Measurements from ENCODE around the gene SBNO2.
"Not testable (repeated sequence)": the region's sequence is repeated elsewhere in the genome, so short reads cannot be mapped to it uniquely, and the experiment has no call there.

GRCh38 chr19:1208830-1209229 is 34.8 kb upstream of the SBNO2 start:
- TF ChIP-seq, protein P1, sequence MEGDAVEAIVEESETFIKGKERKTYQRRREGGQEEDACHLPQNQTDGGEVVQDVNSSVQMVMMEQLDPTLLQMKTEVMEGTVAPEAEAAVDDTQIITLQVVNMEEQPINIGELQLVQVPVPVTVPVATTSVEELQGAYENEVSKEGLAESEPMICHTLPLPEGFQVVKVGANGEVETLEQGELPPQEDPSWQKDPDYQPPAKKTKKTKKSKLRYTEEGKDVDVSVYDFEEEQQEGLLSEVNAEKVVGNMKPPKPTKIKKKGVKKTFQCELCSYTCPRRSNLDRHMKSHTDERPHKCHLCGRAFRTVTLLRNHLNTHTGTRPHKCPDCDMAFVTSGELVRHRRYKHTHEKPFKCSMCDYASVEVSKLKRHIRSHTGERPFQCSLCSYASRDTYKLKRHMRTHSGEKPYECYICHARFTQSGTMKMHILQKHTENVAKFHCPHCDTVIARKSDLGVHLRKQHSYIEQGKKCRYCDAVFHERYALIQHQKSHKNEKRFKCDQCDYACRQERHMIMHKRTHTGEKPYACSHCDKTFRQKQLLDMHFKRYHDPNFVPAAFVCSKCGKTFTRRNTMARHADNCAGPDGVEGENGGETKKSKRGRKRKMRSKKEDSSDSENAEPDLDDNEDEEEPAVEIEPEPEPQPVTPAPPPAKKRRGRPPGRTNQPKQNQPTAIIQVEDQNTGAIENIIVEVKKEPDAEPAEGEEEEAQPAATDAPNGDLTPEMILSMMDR (IDR thresholded peaks at IDR 0.05), result not testable (repeated sequence)
- TF ChIP-seq POLR2A (IDR thresholded peaks at IDR 0.05), result not testable (repeated sequence)
